Astrocyte (in vitro differentiated cells and primary cell): ENCODE measurements around the gene MAN1B1. TPM values are rescaled to one million over a fixed set of nuclear protein-coding genes. Genes with fewer than 3 reads are reported as not detected.

Experiments
- DNase-seq: peaks from one replicate; pipeline ENCODE4 v3.0.0-alpha.2; 2010; ENCODE audit warnings: low read depth
- FAIRE-seq: peaks from 2 replicates; lab custom pipeline; 2011; peaks lifted over from hg19 to GRCh38; lab: Jason Lieb, UNC
- H2AFZ ChIP-seq: 2 replicates; pipeline ENCODE4 v1.6.0; 2012; ENCODE audit warnings: low read depth, low read length, inconsistent platforms
- H3K27ac ChIP-seq: 2 replicates; pipeline ENCODE4 v1.5.1; 2011; ENCODE audit warnings: low read depth, low read length, inconsistent platforms
- H3K27me3 ChIP-seq: 2 replicates; pipeline ENCODE4 v1.6.0; 2011; ENCODE audit warnings: low read length, inconsistent platforms; ENCODE audit not compliant: insufficient read depth
- H3K36me3 ChIP-seq: 2 replicates; pipeline ENCODE4 v1.5.1; 2011; ENCODE audit warnings: low read length, inconsistent platforms; ENCODE audit not compliant: insufficient read depth
- H3K4me1 ChIP-seq: 2 replicates; pipeline ENCODE4 v1.5.1; 2011; ENCODE audit warnings: low read length, inconsistent platforms; ENCODE audit not compliant: insufficient read depth
- H3K4me2 ChIP-seq: 2 replicates; pipeline ENCODE4 v1.6.0; 2012; ENCODE audit warnings: low read length, inconsistent platforms
- H3K4me3 ChIP-seq: 2 replicates; pipeline ENCODE4 v1.5.1; 2011; ENCODE audit warnings: low read depth, mild to moderate bottlenecking, low read length, inconsistent platforms; ENCODE audit not compliant: insufficient read depth
- H3K79me2 ChIP-seq: 2 replicates; pipeline ENCODE4 v1.6.0; 2012; ENCODE audit warnings: mild to moderate bottlenecking, low read length, inconsistent platforms; ENCODE audit not compliant: insufficient read depth
- H3K9ac ChIP-seq: 2 replicates; pipeline ENCODE4 v1.6.0; 2012; ENCODE audit warnings: mild to moderate bottlenecking, low read length, inconsistent platforms
- H3K9me3 ChIP-seq: 2 replicates; pipeline ENCODE4 v1.5.1; 2012; ENCODE audit warnings: low read depth, mild to moderate bottlenecking, low read length, inconsistent platforms; ENCODE audit not compliant: insufficient read depth
- H4K20me1 ChIP-seq: 2 replicates; pipeline ENCODE4 v1.6.0; 2012; ENCODE audit warnings: low read length, inconsistent platforms; ENCODE audit not compliant: insufficient read depth
- H3K27ac Mint-ChIP-seq: one replicate; pipeline ENCODE4 v1.8.0; 2021; ENCODE audit warnings: mild to moderate bottlenecking, mixed read lengths; ENCODE audit not compliant: unreplicated experiment
- H3K27me3 Mint-ChIP-seq: one replicate; pipeline ENCODE4 v1.8.0; 2021; ENCODE audit warnings: low read depth, mixed read lengths; ENCODE audit not compliant: unreplicated experiment
- H3K36me3 Mint-ChIP-seq: one replicate; pipeline ENCODE4 v1.8.0; 2021; ENCODE audit warnings: low read depth, mixed read lengths; ENCODE audit not compliant: unreplicated experiment
- H3K4me1 Mint-ChIP-seq: one replicate; pipeline ENCODE4 v1.8.0; 2021; ENCODE audit warnings: low read depth, mixed read lengths; ENCODE audit not compliant: unreplicated experiment
- H3K4me3 Mint-ChIP-seq: one replicate; pipeline ENCODE4 v1.8.0; 2021; ENCODE audit warnings: mild to moderate bottlenecking, moderate library complexity, mixed read lengths; ENCODE audit not compliant: unreplicated experiment
- H3K9me3 Mint-ChIP-seq: one replicate; pipeline ENCODE4 v1.8.0; 2021; ENCODE audit warnings: mild to moderate bottlenecking, mixed read lengths; ENCODE audit not compliant: unreplicated experiment
- CTCF ChIP-seq: IDR thresholded peaks from 2 replicates; pipeline ENCODE4 v1.5.1; 2011; ENCODE audit warnings: low read depth, mild to moderate bottlenecking, inconsistent platforms, low read length, moderate library complexity; ENCODE audit not compliant: insufficient read depth
- EZH2 ChIP-seq: IDR thresholded peaks from 2 replicates; pipeline ENCODE4 v1.6.1; 2012; ENCODE audit warnings: mild to moderate bottlenecking, low read length, inconsistent platforms; ENCODE audit not compliant: insufficient read depth
- total RNA-seq: library from RNA; stranded (reverse); gene quantifications from 2 replicates; pipeline ENCODE4 v1.2.1, GENCODE V29; 2021

MAN1B1 gene
- total RNA-seq, 1 donor from 2014 or later: 69.2 TPM

GRCh38 chr9:137088121-137088520, 1.3 kb downstream of the MAN1B1 start:
- Histone ChIP-seq H3K9ac (no peak overlapping the region), H3K79me2 (peaks cover 25% of the 10 kb centered on the region), H3K4me3 (no peak overlapping the region), H4K20me1 (peaks cover 21% of the 10 kb centered on the region), H3K4me1 (peaks cover 29% of the 10 kb centered on the region), H3K36me3 (peaks cover 6% of the 10 kb centered on the region), H3K4me2 (peak overlapping the region; percentile 98), H2AFZ (no peak overlapping the region), H3K27ac (no peak overlapping the region), H3K9me3 (no peaks in the 10 kb centered on the region), H3K27me3 (no peaks in the 10 kb centered on the region)
- no peak for TF ChIP-seq CTCF
- no peak for TF ChIP-seq EZH2
- no peak for DNase-seq
- no peaks in the 10 kb centered on the region for H3K9me3 Mint-ChIP-seq
- no peak overlapping the region for H3K27ac Mint-ChIP-seq
- H3K27me3 Mint-ChIP-seq: no peaks in the 10 kb centered on the region
- H3K4me3 Mint-ChIP-seq: peak overlapping the region; percentile 90
- no peak for FAIRE-seq
- peaks cover 11% of the 10 kb centered on the region for H3K36me3 Mint-ChIP-seq
- peaks cover 29% of the 10 kb centered on the region for H3K4me1 Mint-ChIP-seq

GRCh38 chr9:137089232-137089947, 2.6 kb downstream of the MAN1B1 start:
- Histone ChIP-seq H3K79me2 (peaks cover 25% of the 10 kb centered on the region), H3K4me2 (no peak overlapping the region), H3K4me1 (peaks cover 17% of the 10 kb centered on the region), H3K9ac (no peak overlapping the region), H3K27ac (no peak overlapping the region), H3K4me3 (no peak overlapping the region), H4K20me1 (peaks cover 20% of the 10 kb centered on the region), H3K36me3 (peaks cover 6% of the 10 kb centered on the region), H2AFZ (no peak overlapping the region), H3K9me3 (no peaks in the 10 kb centered on the region), H3K27me3 (no peaks in the 10 kb centered on the region)
- Mint-ChIP-seq H3K36me3 (peaks cover 11% of the 10 kb centered on the region), H3K27ac (no peak overlapping the region), H3K4me1 (peaks cover 19% of the 10 kb centered on the region), H3K4me3 (peak overlapping the region; percentile 50), H3K27me3 (no peaks in the 10 kb centered on the region), H3K9me3 (no peaks in the 10 kb centered on the region)
- TF ChIP-seq CTCF (no peak), EZH2 (no peak)
- DNase-seq (no peak), FAIRE-seq (no peak)
